Lung (tissue), 12 donors: ENCODE results near the gene ACR. TPM values are rescaled to one million over a fixed set of nuclear protein-coding genes. Genes with fewer than 3 reads are reported as not detected.

ENCODE experiments used
- ATAC-seq: fragments of 200-7000 bp; cut with Tn5 transposase; one replicate; pipeline ENCODE4 v1.9.1; 2020; ENCODE audit warnings: moderate number of reproducible peaks; ENCODE audit not compliant: insufficient read depth, low FRiP score
- DNase-seq, 3 donors: peaks; one replicate each; pipeline ENCODE4 v3.0.0-alpha.2; 2013 to 2017
- H3K27ac ChIP-seq, 2 donors: one replicate each; pipeline ENCODE4 v1.5.1; 2013; ENCODE audit warnings: mild to moderate bottlenecking in 2 of 2, moderate library complexity in 2 of 2, control low read depth in 1 of 2, inconsistent platforms in 1 of 2, low read depth in 1 of 2, low read length in 1 of 2
- H3K27me3 ChIP-seq, 3 donors: one replicate each; pipeline ENCODE4 v1.5.1; 2013; ENCODE audit warnings: low read length in 2 of 3; ENCODE audit not compliant: control insufficient read depth in 3 of 3, insufficient read depth in 3 of 3
- H3K36me3 ChIP-seq, 4 donors: one replicate each; pipeline ENCODE4 v1.5.1; 2013; ENCODE audit warnings: low read length in 4 of 4, mild to moderate bottlenecking in 1 of 4, moderate library complexity in 1 of 4; ENCODE audit not compliant: control insufficient read depth in 4 of 4, insufficient read depth in 4 of 4
- H3K4me1 ChIP-seq, 5 donors: one replicate each; pipeline ENCODE4 v1.5.1; 2013; ENCODE audit warnings: low read length in 5 of 5, mild to moderate bottlenecking in 2 of 5, moderate library complexity in 1 of 5; ENCODE audit not compliant: control insufficient read depth in 5 of 5, insufficient read depth in 5 of 5
- H3K4me3 ChIP-seq: one replicate; pipeline ENCODE4 v1.5.1; 2013; ENCODE audit warnings: mild to moderate bottlenecking, control low read depth, moderate library complexity
- H3K9ac ChIP-seq, 2 donors: one replicate each; pipeline ENCODE4 v1.5.1; 2013; ENCODE audit warnings: low read length in 2 of 2, control low read depth in 1 of 2; ENCODE audit not compliant: insufficient read depth in 1 of 2
- H3K9me3 ChIP-seq, 4 donors: one replicate each; pipeline ENCODE4 v1.5.1; 2013; ENCODE audit warnings: low read length in 3 of 4, mild to moderate bottlenecking in 1 of 4, moderate library complexity in 1 of 4; ENCODE audit not compliant: control insufficient read depth in 4 of 4, insufficient read depth in 3 of 4
- WGBS, 2 donors: extraction: QIAGEN DNeasy Blood & Tissue Kit; methylation state at CpG; one replicate each; pipeline ENCODE4 v1.1.7; 2013; 5-methylcytosine and 5-hydroxymethylcytosine counted together
- polyA plus RNA-seq, 2 donors: library from polyadenylated mRNA; stranded (reverse); fragments of 200-250 nt; gene quantifications; one replicate each; pipeline ENCODE4 v1.2.1, GENCODE V29; 2013
- total RNA-seq, 2 donors: library from RNA; depleted of rRNA in 1 of 2; stranded (reverse); fragments of >200 nt in 1 of 2; gene quantifications; one replicate each; pipeline ENCODE4 v1.2.1, GENCODE V29; 2014 to 2021
- TF ChIP-seq, protein P1 (sequence below): IDR thresholded peaks from 2 replicates; pipeline ENCODE4 v1.5.1; 2012; ENCODE audit warnings: mild to moderate bottlenecking; ENCODE audit errors: control extremely low read depth, extremely low read depth
- donor health status: control.
- donor health status: control.
- donor health status: Bipolar disorder and iron deficiency.
- donor health status: healthy.
- donor health status: DM: yes; HTN: yes; CAD: no.

Gene ACR
- total and polyA plus RNA-seq, 4 donors, result 0.26 to 3.3 (median 0.78) TPM

DNA sequence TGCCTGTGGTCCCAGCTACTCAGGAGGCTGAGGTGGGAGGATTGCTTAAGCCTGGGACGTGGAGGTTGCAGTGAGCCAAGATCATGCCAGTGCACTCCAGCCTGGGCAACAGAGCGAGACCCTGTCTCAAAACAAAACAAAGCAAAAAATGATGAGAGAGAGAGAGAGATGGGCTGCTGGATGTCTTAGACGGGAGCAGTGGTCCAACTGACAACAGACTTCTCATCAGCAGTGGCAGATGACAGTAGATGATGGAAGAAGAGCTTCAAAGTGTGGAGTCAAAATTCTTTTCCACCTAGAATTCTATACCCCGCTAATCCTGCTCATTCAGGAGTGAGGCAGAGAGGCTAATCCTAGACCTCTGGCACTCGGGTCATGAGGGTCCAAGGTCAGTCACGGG is 29.0 kb upstream of the ACR start:
- Histone ChIP-seq H3K27me3 (no peaks in the 10 kb centered on the region), H3K4me1 (peaks cover 0 to 15% (median 6%) of the 10 kb centered on the region in 5 donors), H3K27ac (no peak overlapping the region), H3K36me3 (peaks cover 0 to 12% (median 2%) of the 10 kb centered on the region in 4 donors), H3K4me3 (no peak overlapping the region), H3K9ac (no peak overlapping the region), H3K9me3 (no peaks in the 10 kb centered on the region)
- DNase-seq, result no peak
- WGBS, 2 donors, result 91 to 92% methylated on average over 6 of the region's 6 CpGs
- ATAC-seq, result no peak
- TF ChIP-seq, protein P1, sequence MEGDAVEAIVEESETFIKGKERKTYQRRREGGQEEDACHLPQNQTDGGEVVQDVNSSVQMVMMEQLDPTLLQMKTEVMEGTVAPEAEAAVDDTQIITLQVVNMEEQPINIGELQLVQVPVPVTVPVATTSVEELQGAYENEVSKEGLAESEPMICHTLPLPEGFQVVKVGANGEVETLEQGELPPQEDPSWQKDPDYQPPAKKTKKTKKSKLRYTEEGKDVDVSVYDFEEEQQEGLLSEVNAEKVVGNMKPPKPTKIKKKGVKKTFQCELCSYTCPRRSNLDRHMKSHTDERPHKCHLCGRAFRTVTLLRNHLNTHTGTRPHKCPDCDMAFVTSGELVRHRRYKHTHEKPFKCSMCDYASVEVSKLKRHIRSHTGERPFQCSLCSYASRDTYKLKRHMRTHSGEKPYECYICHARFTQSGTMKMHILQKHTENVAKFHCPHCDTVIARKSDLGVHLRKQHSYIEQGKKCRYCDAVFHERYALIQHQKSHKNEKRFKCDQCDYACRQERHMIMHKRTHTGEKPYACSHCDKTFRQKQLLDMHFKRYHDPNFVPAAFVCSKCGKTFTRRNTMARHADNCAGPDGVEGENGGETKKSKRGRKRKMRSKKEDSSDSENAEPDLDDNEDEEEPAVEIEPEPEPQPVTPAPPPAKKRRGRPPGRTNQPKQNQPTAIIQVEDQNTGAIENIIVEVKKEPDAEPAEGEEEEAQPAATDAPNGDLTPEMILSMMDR, result no peak

DNA sequence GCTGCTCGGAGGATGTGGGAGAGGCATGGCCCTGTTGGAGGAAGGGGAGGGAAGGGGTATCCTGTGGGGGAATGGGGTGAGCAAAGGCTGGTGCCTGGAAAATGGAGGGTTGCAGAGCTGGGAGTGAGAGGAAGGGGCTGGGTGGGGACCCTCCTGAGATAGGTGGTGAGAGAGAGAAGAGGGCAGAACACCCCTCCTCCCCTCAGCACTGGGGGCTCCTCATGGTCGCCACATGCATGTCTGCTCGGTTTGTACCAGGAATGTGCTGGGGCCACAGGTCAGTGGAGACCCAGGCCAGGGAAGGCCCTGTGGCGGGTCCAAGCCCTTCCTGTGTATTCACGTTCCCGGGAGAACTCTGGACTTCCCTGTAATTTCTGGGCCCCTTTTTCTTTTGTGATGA is 27.8 kb upstream of the ACR start:
- DNase-seq (no peak), ATAC-seq (no peak)
- Histone ChIP-seq H3K27ac (no peak overlapping the region), H3K9ac (no peak overlapping the region), H3K4me1 (peaks cover 0 to 12% (median under 1%) of the 10 kb centered on the region in 5 donors), H3K9me3 (no peaks in the 10 kb centered on the region), H3K4me3 (no peak overlapping the region), H3K36me3 (peaks cover 0 to 18% (median 3%) of the 10 kb centered on the region in 4 donors), H3K27me3 (no peaks in the 10 kb centered on the region)
- TF ChIP-seq, protein P1, result no peak
- WGBS, 2 donors, result 70 to 78% methylated on average over 6 of the region's 6 CpGs

DNA sequence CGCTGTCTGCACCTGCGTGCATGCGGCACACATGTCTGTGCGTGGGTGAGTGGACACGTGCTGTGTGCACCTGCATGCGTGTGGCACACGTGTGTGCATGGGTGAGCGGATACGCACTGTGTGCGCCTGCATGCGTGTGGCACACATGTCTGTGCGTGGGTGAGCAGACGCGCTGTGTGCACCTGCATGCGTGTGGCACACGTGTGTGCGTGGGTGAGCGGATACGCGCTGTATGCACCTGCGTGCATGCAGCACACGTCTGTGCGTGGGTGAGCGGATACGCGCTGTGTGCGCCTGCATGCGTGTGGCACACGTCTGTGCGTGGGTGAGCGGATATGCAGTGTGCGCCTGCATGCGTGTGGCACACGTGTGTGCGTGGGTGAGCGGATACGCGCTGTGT is 27.1 kb upstream of the ACR start:
- H3K36me3 ChIP-seq, result peaks cover 0 to 22% (median 4%) of the 10 kb centered on the region in 4 donors
- 96 to 97% methylated on average over 38 of the region's 38 CpGs for WGBS, 2 donors
- no peaks in the 10 kb centered on the region for H3K27me3 ChIP-seq
- H3K4me3 ChIP-seq, result no peak overlapping the region
- H3K27ac ChIP-seq, result no peak overlapping the region
- H3K9me3 ChIP-seq, result no peaks in the 10 kb centered on the region
- no peak for ATAC-seq
- no peak for DNase-seq
- H3K9ac ChIP-seq, result no peak overlapping the region
- TF ChIP-seq, protein P1, result no peak
- H3K4me1 ChIP-seq, result peaks cover 0 to 12% (median 0%) of the 10 kb centered on the region in 5 donors
